ENCODE measurements around the gene EFHC2.

- TF ChIP-seq CTCF (IDR thresholded peaks at IDR 0.05) (no peak), POLR2AphosphoS5 (IDR thresholded peaks at IDR 0.05) (no peak), POLR2A (IDR thresholded peaks at IDR 0.05) (no peak)
Observed at GRCh38 chrX:44178274-44179053, 165.0 kb downstream of the EFHC2 start.

Measured in prostate gland (tissue), 2 donors.